Stimulated activated naive CD8-positive, alpha-beta T cell treated with anti-CD3 and anti-CD28 coated beads, Interleukin-15, Interleukin-2, amounts not matched to agents 100 ng/mL and 50 ng/mL, for 24 hours (primary cell): ENCODE data around the gene WDR6.

Experiments
- H3K27ac Mint-ChIP-seq: one replicate; pipeline ENCODE4 v1.8.0; 2021; ENCODE audit warnings: mild to moderate bottlenecking, mixed read lengths
- H3K27me3 Mint-ChIP-seq: one replicate; pipeline ENCODE4 v1.8.0; 2021; ENCODE audit warnings: mixed read lengths
- H3K36me3 Mint-ChIP-seq: one replicate; pipeline ENCODE4 v1.8.0; 2021; ENCODE audit warnings: low read depth, mixed read lengths
- H3K4me1 Mint-ChIP-seq: one replicate; pipeline ENCODE4 v1.8.0; 2021; ENCODE audit warnings: low read depth, mixed read lengths
- H3K4me3 Mint-ChIP-seq: one replicate; pipeline ENCODE4 v1.8.0; 2021; ENCODE audit warnings: mild to moderate bottlenecking, mixed read lengths
- H3K9me3 Mint-ChIP-seq: one replicate; pipeline ENCODE4 v1.8.0; 2021; ENCODE audit warnings: mixed read lengths

WDR6 gene

GRCh38 chr3:49007068-49007770, at the start of gene WDR6:
Gene WDR6, plus strand, starts transcription at chr3:49007391. Its CDS starts 41 bp downstream, at chr3:49007432.
- H3K36me3 Mint-ChIP-seq = peaks cover 19% of the 10 kb centered on the region
- H3K9me3 Mint-ChIP-seq = no peaks in the 10 kb centered on the region
- H3K4me1 Mint-ChIP-seq = peaks cover 25% of the 10 kb centered on the region
- peak within 1 kb of the TSS; percentile 97 for H3K27ac Mint-ChIP-seq
- H3K4me3 Mint-ChIP-seq = peak within 1 kb of the TSS; percentile 94
- no peaks in the 10 kb centered on the region for H3K27me3 Mint-ChIP-seq

- H3K9me3 Mint-ChIP-seq = no peaks in the 10 kb centered on the region
- H3K27ac Mint-ChIP-seq = no peak overlapping the region
- H3K27me3 Mint-ChIP-seq = no peaks in the 10 kb centered on the region
- no peak overlapping the region for H3K4me3 Mint-ChIP-seq
- H3K4me1 Mint-ChIP-seq = no peaks in the 10 kb centered on the region
- H3K36me3 Mint-ChIP-seq = peaks cover 48% of the 10 kb centered on the region
Observed at GRCh38 chr3:48960841-48961413, 46.3 kb upstream of the WDR6 start.

GRCh38 chr3:48962340-48962739, 44.9 kb upstream of the WDR6 start:
- Mint-ChIP-seq H3K4me3 (no peak overlapping the region), H3K9me3 (no peaks in the 10 kb centered on the region), H3K27ac (peak overlapping the region; percentile 22), H3K27me3 (no peaks in the 10 kb centered on the region), H3K36me3 (peaks cover 46% of the 10 kb centered on the region), H3K4me1 (peaks cover 3% of the 10 kb centered on the region)

GRCh38 chr3:48962939-48963338, 44.3 kb upstream of the WDR6 start:
- peaks cover 48% of the 10 kb centered on the region for H3K36me3 Mint-ChIP-seq
- no peak overlapping the region for H3K27ac Mint-ChIP-seq
- H3K4me1 Mint-ChIP-seq = peaks cover 3% of the 10 kb centered on the region
- no peaks in the 10 kb centered on the region for H3K27me3 Mint-ChIP-seq
- no peak overlapping the region for H3K4me3 Mint-ChIP-seq
- no peaks in the 10 kb centered on the region for H3K9me3 Mint-ChIP-seq

GRCh38 chr3:48963591-48963990, 43.6 kb upstream of the WDR6 start:
- no peaks in the 10 kb centered on the region for H3K27me3 Mint-ChIP-seq
- H3K9me3 Mint-ChIP-seq = no peaks in the 10 kb centered on the region
- no peak overlapping the region for H3K4me3 Mint-ChIP-seq
- H3K36me3 Mint-ChIP-seq = peaks cover 49% of the 10 kb centered on the region
- H3K27ac Mint-ChIP-seq = no peak overlapping the region
- peaks cover 3% of the 10 kb centered on the region for H3K4me1 Mint-ChIP-seq

- no peak overlapping the region for H3K4me3 Mint-ChIP-seq
- no peak overlapping the region for H3K27ac Mint-ChIP-seq
- no peaks in the 10 kb centered on the region for H3K9me3 Mint-ChIP-seq
- H3K4me1 Mint-ChIP-seq = peaks cover 3% of the 10 kb centered on the region
- no peaks in the 10 kb centered on the region for H3K27me3 Mint-ChIP-seq
- H3K36me3 Mint-ChIP-seq = peaks cover 66% of the 10 kb centered on the region
Observed at GRCh38 chr3:48966367-48966766, 40.8 kb upstream of the WDR6 start.

- H3K4me1 Mint-ChIP-seq = peaks cover 3% of the 10 kb centered on the region
- H3K27me3 Mint-ChIP-seq = no peaks in the 10 kb centered on the region
- H3K9me3 Mint-ChIP-seq = no peaks in the 10 kb centered on the region
- H3K27ac Mint-ChIP-seq = no peak overlapping the region
- H3K36me3 Mint-ChIP-seq = peaks cover 66% of the 10 kb centered on the region
- no peak overlapping the region for H3K4me3 Mint-ChIP-seq
Observed at GRCh38 chr3:48966876-48967361, 40.3 kb upstream of the WDR6 start.

- no peak overlapping the region for H3K27ac Mint-ChIP-seq
- H3K36me3 Mint-ChIP-seq = peaks cover 72% of the 10 kb centered on the region
- H3K4me1 Mint-ChIP-seq = peaks cover 3% of the 10 kb centered on the region
- no peaks in the 10 kb centered on the region for H3K27me3 Mint-ChIP-seq
- H3K4me3 Mint-ChIP-seq = no peak overlapping the region
- no peaks in the 10 kb centered on the region for H3K9me3 Mint-ChIP-seq
Observed at GRCh38 chr3:48970586-48970985, 36.6 kb upstream of the WDR6 start.

- Mint-ChIP-seq H3K9me3 (no peaks in the 10 kb centered on the region), H3K36me3 (peaks cover 66% of the 10 kb centered on the region), H3K4me3 (no peak overlapping the region), H3K4me1 (no peaks in the 10 kb centered on the region), H3K27ac (no peak overlapping the region), H3K27me3 (no peaks in the 10 kb centered on the region)
Observed at GRCh38 chr3:48974076-48974864, 32.9 kb upstream of the WDR6 start.

- H3K4me3 Mint-ChIP-seq = no peak overlapping the region
- H3K36me3 Mint-ChIP-seq = peaks cover 66% of the 10 kb centered on the region
- H3K27me3 Mint-ChIP-seq = no peaks in the 10 kb centered on the region
- no peaks in the 10 kb centered on the region for H3K4me1 Mint-ChIP-seq
- no peak overlapping the region for H3K27ac Mint-ChIP-seq
- H3K9me3 Mint-ChIP-seq = no peaks in the 10 kb centered on the region
Observed at GRCh38 chr3:48979451-48979850, 27.7 kb upstream of the WDR6 start.

- no peaks in the 10 kb centered on the region for H3K27me3 Mint-ChIP-seq
- no peak overlapping the region for H3K4me3 Mint-ChIP-seq
- H3K9me3 Mint-ChIP-seq = no peaks in the 10 kb centered on the region
- H3K36me3 Mint-ChIP-seq = peaks cover 63% of the 10 kb centered on the region
- no peaks in the 10 kb centered on the region for H3K4me1 Mint-ChIP-seq
- no peak overlapping the region for H3K27ac Mint-ChIP-seq
Observed at GRCh38 chr3:48980295-48980694, 26.9 kb upstream of the WDR6 start.

- Mint-ChIP-seq H3K4me1 (no peaks in the 10 kb centered on the region), H3K9me3 (no peaks in the 10 kb centered on the region), H3K4me3 (no peak overlapping the region), H3K27me3 (no peaks in the 10 kb centered on the region), H3K36me3 (peaks cover 62% of the 10 kb centered on the region), H3K27ac (no peak overlapping the region)
Observed at GRCh38 chr3:48982016-48982415, 25.2 kb upstream of the WDR6 start.

GRCh38 chr3:48982686-48983085, 24.5 kb upstream of the WDR6 start:
- Mint-ChIP-seq H3K4me1 (peaks cover 2% of the 10 kb centered on the region), H3K9me3 (no peaks in the 10 kb centered on the region), H3K4me3 (no peak overlapping the region), H3K27ac (peak overlapping the region; percentile 34), H3K36me3 (peaks cover 61% of the 10 kb centered on the region), H3K27me3 (no peaks in the 10 kb centered on the region)

- H3K36me3 Mint-ChIP-seq = peaks cover 56% of the 10 kb centered on the region
- H3K27me3 Mint-ChIP-seq = no peaks in the 10 kb centered on the region
- no peaks in the 10 kb centered on the region for H3K9me3 Mint-ChIP-seq
- H3K4me1 Mint-ChIP-seq = peaks cover 6% of the 10 kb centered on the region
- no peak overlapping the region for H3K4me3 Mint-ChIP-seq
- no peak overlapping the region for H3K27ac Mint-ChIP-seq
Observed at GRCh38 chr3:48983096-48983495, 24.1 kb upstream of the WDR6 start.

- no peak overlapping the region for H3K4me3 Mint-ChIP-seq
- H3K9me3 Mint-ChIP-seq = no peaks in the 10 kb centered on the region
- H3K27ac Mint-ChIP-seq = peak overlapping the region; percentile 12
- H3K27me3 Mint-ChIP-seq = no peaks in the 10 kb centered on the region
- peaks cover 15% of the 10 kb centered on the region for H3K4me1 Mint-ChIP-seq
- H3K36me3 Mint-ChIP-seq = peaks cover 48% of the 10 kb centered on the region
Observed at GRCh38 chr3:48984663-48985062, 22.5 kb upstream of the WDR6 start.
